Jurkat, Clone E6-1 (cell line): Measurements from ENCODE around the gene ZNHIT1.
"Not testable (repeated sequence)": the region's sequence is repeated elsewhere in the genome, so short reads cannot be mapped to it uniquely, and the experiment has no call there.

Experiments used
- DNase-seq: peaks from one replicate; pipeline ENCODE4 v3.0.0-alpha.2; 2011; ENCODE audit warnings: low read depth, low spot score
- H3K4me3 ChIP-seq: 2 replicates; pipeline ENCODE4 v1.5.1; 2011; ENCODE audit warnings: mild to moderate bottlenecking, low read length, control low read depth, moderate library complexity

The ZNHIT1 gene

GRCh38 chr7:101185258-101185839, 32.6 kb upstream of the ZNHIT1 start:
- DNase-seq: no peak
- no peak overlapping the region for H3K4me3 ChIP-seq

GRCh38 chr7:101186194-101186593, 31.8 kb upstream of the ZNHIT1 start:
- H3K4me3 ChIP-seq: no peak overlapping the region
- no peak for DNase-seq

GRCh38 chr7:101186844-101187428, 31.0 kb upstream of the ZNHIT1 start:
- no peak for DNase-seq
- H3K4me3 ChIP-seq: no peak overlapping the region

- no peak for DNase-seq
- H3K4me3 ChIP-seq: no peak overlapping the region
Observed at GRCh38 chr7:101189109-101189508, 28.9 kb upstream of the ZNHIT1 start.

- DNase-seq: no peak
- no peak overlapping the region for H3K4me3 ChIP-seq
Observed at GRCh38 chr7:101195884-101196283, 22.1 kb upstream of the ZNHIT1 start.

GRCh38 chr7:101197991-101198390, 20.0 kb upstream of the ZNHIT1 start:
- no peak for DNase-seq
- no peak overlapping the region for H3K4me3 ChIP-seq

- H3K4me3 ChIP-seq: no peak overlapping the region
Observed at GRCh38 chr7:101198476-101198875, 19.5 kb upstream of the ZNHIT1 start.

GRCh38 chr7:101199522-101199921, 18.4 kb upstream of the ZNHIT1 start:
- not testable (repeated sequence) for H3K4me3 ChIP-seq, DNase-seq

More at GRCh38 chr7:101198476-101198875, 19.5 kb upstream of the ZNHIT1 start:
- DNase-seq: no peak

GRCh38 chr7:101200504-101200861, 17.5 kb upstream of the ZNHIT1 start:
- H3K4me3 ChIP-seq: no peak overlapping the region
- no peak for DNase-seq

- no peak for DNase-seq
- no peak within 1 kb of the TSS for H3K4me3 ChIP-seq
Observed at GRCh38 chr7:101200862-101201599, 16.9 kb upstream of the ZNHIT1 start, which contains the start of gene MOGAT3. Gene MOGAT3 (minus strand): TSS chr7:101201036. CDS start chr7:101200854, 182 bp downstream.

GRCh38 chr7:101201695-101202602, 16.0 kb upstream of the ZNHIT1 start:
- no peak for DNase-seq
- no peak overlapping the region for H3K4me3 ChIP-seq

- H3K4me3 ChIP-seq: no peak overlapping the region
- DNase-seq: no peak
Observed at GRCh38 chr7:101202603-101202918, 15.4 kb upstream of the ZNHIT1 start.

- DNase-seq, H3K4me3 ChIP-seq: not testable (repeated sequence)
Observed at GRCh38 chr7:101203740-101204738, 13.9 kb upstream of the ZNHIT1 start.

- DNase-seq: no peak
- no peak overlapping the region for H3K4me3 ChIP-seq
Observed at GRCh38 chr7:101205901-101206664, 11.9 kb upstream of the ZNHIT1 start.

GRCh38 chr7:101206665-101207042, 11.3 kb upstream of the ZNHIT1 start:
- DNase-seq: no peak

GRCh38 chr7:101207459-101207858, 10.5 kb upstream of the ZNHIT1 start:
- DNase-seq: no peak

More at GRCh38 chr7:101206665-101207042, 11.3 kb upstream of the ZNHIT1 start:
- no peak overlapping the region for H3K4me3 ChIP-seq

GRCh38 chr7:101208794-101209193, 9.2 kb upstream of the ZNHIT1 start:
- no peak overlapping the region for H3K4me3 ChIP-seq
- DNase-seq: no peak

More at GRCh38 chr7:101207459-101207858, 10.5 kb upstream of the ZNHIT1 start:
- no peak overlapping the region for H3K4me3 ChIP-seq

- H3K4me3 ChIP-seq: no peak overlapping the region
- no peak for DNase-seq
Observed at GRCh38 chr7:101210143-101210542, 7.8 kb upstream of the ZNHIT1 start.
